Measurements from ENCODE around the gene LRRTM4.

GRCh38 chr2:76763276-76763675 lies 758.9 kb downstream of the LRRTM4 start:
- TF ChIP-seq CTCF (optimal IDR thresholded peaks at IDR 0.05 in 1 of 3, IDR thresholded peaks at IDR 0.05 in 1 of 3, conservative IDR thresholded peaks at IDR 0.05 in 1 of 3; ENCODE audit: extremely low read depth in 1 of 3, insufficient read depth in 2 of 3, low read length in 3 of 3) (no peak), EZH2 (IDR thresholded peaks at IDR 0.05; ENCODE audit: low read length) (no peak)
